HL-60 (cell line): Measurements from ENCODE around the gene TPR.

ENCODE experiments used
- DNase-seq, 2 experiments: peaks; one replicate each; pipeline ENCODE4 v3.0.0-alpha.2; 2010 to 2020; ENCODE audit warnings: low read depth in 1 of 2, low spot score in 1 of 2
- H3K27ac ChIP-seq: fragments of 250-450 bp; sonication (Bioruptor Pico); replicated peaks from 2 replicates; pipeline ENCODE4 v1.5.1; 2020; ENCODE audit warnings: mild to moderate bottlenecking, moderate library complexity
- H3K27me3 ChIP-seq: fragments of 250-450 bp; sonication (Bioruptor Pico); 2 replicates; pipeline ENCODE4 v1.5.1; 2021; ENCODE audit warnings: mild to moderate bottlenecking, moderate library complexity; ENCODE audit not compliant: insufficient read depth, poor library complexity, severe bottlenecking
- H3K4me3 ChIP-seq: replicated peaks from 2 replicates; pipeline ENCODE4 v1.5.1; 2011; ENCODE audit warnings: mild to moderate bottlenecking, control low read depth, low read length; ENCODE audit not compliant: insufficient read depth
- CTCF ChIP-seq: IDR thresholded peaks from one replicate; pipeline ENCODE4 v1.5.1; 2011; ENCODE audit warnings: low read length, control low read depth, inconsistent platforms; ENCODE audit not compliant: insufficient read depth
- GABPA ChIP-seq: IDR thresholded peaks from 2 replicates; pipeline ENCODE4 v1.6.1; 2012; ENCODE audit warnings: low read depth
- POLR2AphosphoS5 ChIP-seq: IDR thresholded peaks from 2 replicates; pipeline ENCODE4 v1.6.1; 2012; ENCODE audit warnings: low read depth
- REST ChIP-seq: IDR thresholded peaks from 2 replicates; pipeline ENCODE4 v1.6.1; 2012; ENCODE audit warnings: low read depth; ENCODE audit not compliant: insufficient replicate concordance
- SPI1 ChIP-seq: IDR thresholded peaks from 2 replicates; pipeline ENCODE4 v1.6.1; 2012; ENCODE audit warnings: low read depth, mild to moderate bottlenecking, borderline replicate concordance

Gene TPR

GRCh38 chr1:186289943-186290545, 85.0 kb downstream of the TPR start:
- TF ChIP-seq CTCF (no peak), REST (no peak), GABPA (no peak), SPI1 (no peak), POLR2AphosphoS5 (no peak)
- no peak overlapping the region for H3K4me3 ChIP-seq
- DNase-seq = no peak
- no peak overlapping the region for H3K27ac ChIP-seq
- H3K27me3 ChIP-seq = no peaks in the 10 kb centered on the region

- no peak for DNase-seq
These were observed 88.3 kb downstream of the TPR start for GRCh38 chr1:186286615-186287315.

More at GRCh38 chr1:186286615-186287315, 88.3 kb downstream of the TPR start:
- H3K4me3 ChIP-seq = no peak overlapping the region
- H3K27me3 ChIP-seq = no peaks in the 10 kb centered on the region
- no peak for TF ChIP-seq SPI1
- TF ChIP-seq REST = no peak
- TF ChIP-seq CTCF = no peak
- TF ChIP-seq GABPA = no peak
- TF ChIP-seq POLR2AphosphoS5 = no peak
- no peak overlapping the region for H3K27ac ChIP-seq
